Suppressor macrophage treated with lipopolysaccharide for 1 hour (primary cell): Measurements from ENCODE around the gene TMEM243.
"Not testable (repeated sequence)": the region's sequence is repeated elsewhere in the genome, so short reads cannot be mapped to it uniquely, and the experiment has no call there.

Experiments used
- DNase-seq, 3 donors: peaks; one replicate each; pipeline ENCODE4 v3.0.0-alpha.2; 2020 to 2022

Gene TMEM243

GRCh38 chr7:87210506-87210905, 9.0 kb downstream of the TMEM243 start:
- no peak for DNase-seq

- DNase-seq = no peak
Observed at GRCh38 chr7:87209295-87209924, 10.1 kb downstream of the TMEM243 start.

DNA sequence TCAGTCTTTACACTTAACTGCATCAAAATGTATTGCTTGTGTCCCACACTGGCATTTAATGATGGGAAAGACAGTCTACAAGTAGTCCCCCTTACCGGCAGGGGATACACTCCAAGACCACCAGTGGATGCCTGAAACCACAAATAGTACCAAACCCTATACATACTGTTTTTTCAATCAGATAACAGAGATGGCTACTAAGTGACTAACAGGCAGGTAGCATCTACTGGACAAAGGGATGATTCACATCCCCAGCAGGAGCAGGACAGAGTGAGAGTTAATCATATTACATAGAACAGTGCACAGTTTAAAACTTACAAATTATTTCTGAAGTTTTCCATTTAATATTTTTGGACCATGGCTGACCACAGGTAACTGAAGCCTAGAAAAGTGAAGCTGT, 13.2 kb downstream of the TMEM243 start:
- DNase-seq = no peak

- DNase-seq = not testable (repeated sequence)
Observed at GRCh38 chr7:87205701-87206100, 13.8 kb downstream of the TMEM243 start.

- no peak for DNase-seq
Observed at GRCh38 chr7:87204933-87205332, 14.6 kb downstream of the TMEM243 start.

GRCh38 chr7:87203929-87204328, 15.6 kb downstream of the TMEM243 start:
- DNase-seq = peak in 2 of 3 donors; percentile 12 to 40

- no peak for DNase-seq
Observed at GRCh38 chr7:87202705-87203104, 16.8 kb downstream of the TMEM243 start.

DNA sequence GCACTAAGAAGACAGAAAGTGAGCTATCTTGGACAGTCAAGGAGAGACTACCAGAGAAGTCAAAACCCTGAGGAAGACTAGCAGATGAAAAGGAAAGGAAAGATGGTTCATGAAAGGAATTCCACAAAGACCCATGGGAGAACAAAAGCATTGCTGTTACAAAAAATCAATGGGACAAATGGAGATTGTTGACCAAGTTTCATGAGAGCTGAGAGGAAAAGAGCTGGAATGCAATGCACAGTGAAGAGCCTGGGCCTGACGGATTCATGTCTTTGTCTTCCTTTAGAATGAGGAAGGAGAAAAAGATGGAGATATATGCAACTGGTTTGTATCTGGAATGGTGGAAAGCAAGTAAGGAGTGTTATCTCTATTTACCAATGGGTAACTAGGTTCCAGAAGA, 17.3 kb downstream of the TMEM243 start:
- no peak for DNase-seq

- DNase-seq = no peak
Observed at GRCh38 chr7:87199700-87200450, 19.7 kb downstream of the TMEM243 start.

DNA sequence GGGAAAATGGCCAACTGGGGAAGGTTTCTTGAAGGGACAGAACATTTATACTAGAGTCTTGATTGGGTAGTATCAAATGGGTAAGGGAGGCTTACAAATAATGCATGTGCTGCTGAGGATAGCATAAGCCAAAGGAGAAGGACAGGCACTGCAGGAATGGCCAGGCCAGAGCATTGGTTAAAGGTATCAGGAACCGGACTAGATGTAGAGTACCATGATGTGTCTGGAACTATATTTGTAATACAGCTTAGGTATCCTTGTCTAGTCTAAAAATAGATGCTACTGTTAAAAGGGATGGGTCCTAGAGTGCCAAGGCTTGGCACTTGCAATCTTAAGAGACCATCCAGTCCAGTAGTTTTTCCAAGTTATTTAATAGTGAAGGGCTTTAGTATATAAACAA, 20.3 kb downstream of the TMEM243 start:
- DNase-seq = no peak

- no peak for DNase-seq
Observed at GRCh38 chr7:87193912-87194311, 25.6 kb downstream of the TMEM243 start.

GRCh38 chr7:87192784-87193487, 26.6 kb downstream of the TMEM243 start:
- no peak for DNase-seq

DNA sequence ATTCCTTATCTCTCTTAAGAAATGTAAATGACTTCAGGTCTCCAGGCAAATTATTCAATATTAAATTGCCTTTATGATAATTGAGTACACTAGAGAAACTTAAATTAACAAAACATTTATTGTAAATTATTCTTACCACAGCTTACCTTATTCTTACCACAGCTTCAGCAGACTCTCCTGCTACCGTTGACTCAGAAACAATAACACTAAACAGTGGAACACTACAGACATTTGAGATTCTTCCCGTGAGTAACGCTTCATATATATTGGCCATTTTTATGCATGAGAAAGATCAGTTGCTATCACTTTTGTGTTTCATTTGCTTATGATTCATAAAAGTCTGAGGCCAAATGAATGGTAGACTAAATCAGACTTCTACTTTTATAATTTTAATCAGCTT, 28.7 kb downstream of the TMEM243 start:
- DNase-seq = no peak

- no peak for DNase-seq
Observed at GRCh38 chr7:87188930-87189329, 30.6 kb downstream of the TMEM243 start.

GRCh38 chr7:87187120-87187519, 32.4 kb downstream of the TMEM243 start:
- no peak for DNase-seq

DNA sequence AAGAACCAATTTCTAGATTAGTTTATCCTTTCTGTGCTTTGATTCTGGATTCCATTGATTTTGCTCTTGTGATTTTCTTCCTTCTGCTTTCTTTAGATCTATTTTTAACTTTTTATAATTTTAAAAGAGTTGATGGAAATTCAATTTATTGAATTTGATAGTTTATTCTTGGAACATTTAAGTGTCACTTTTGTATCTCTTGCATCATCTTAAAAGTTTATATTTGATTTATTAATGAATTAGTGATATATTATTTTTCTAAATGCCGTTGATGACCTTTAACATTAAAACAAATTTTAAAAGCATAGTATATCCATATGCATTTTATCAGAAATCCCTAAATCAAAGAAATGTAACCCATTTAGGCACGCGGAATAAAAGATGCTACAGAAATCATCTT, 40.4 kb downstream of the TMEM243 start:
- DNase-seq = no peak

DNA sequence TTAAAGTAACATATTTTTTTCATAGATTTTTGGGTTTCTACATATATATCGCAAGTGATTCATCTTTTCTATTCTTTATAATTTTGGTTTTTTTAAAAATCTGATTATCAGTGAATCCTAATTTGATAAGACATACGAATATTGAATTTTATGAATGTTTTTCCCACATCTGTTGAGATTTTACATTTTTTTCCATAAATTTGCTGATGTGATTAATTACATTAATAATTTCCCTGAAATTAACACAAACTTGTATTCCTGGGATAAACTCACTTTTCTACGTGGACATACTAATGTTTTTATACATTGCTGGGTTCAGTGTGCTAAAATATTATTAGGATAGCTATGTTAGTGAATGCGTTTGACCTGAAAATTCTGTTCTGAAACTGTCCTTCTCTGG, 41.2 kb downstream of the TMEM243 start:
- no peak for DNase-seq

- DNase-seq = no peak
Observed at GRCh38 chr7:87173471-87173870, 46.1 kb downstream of the TMEM243 start.

DNA sequence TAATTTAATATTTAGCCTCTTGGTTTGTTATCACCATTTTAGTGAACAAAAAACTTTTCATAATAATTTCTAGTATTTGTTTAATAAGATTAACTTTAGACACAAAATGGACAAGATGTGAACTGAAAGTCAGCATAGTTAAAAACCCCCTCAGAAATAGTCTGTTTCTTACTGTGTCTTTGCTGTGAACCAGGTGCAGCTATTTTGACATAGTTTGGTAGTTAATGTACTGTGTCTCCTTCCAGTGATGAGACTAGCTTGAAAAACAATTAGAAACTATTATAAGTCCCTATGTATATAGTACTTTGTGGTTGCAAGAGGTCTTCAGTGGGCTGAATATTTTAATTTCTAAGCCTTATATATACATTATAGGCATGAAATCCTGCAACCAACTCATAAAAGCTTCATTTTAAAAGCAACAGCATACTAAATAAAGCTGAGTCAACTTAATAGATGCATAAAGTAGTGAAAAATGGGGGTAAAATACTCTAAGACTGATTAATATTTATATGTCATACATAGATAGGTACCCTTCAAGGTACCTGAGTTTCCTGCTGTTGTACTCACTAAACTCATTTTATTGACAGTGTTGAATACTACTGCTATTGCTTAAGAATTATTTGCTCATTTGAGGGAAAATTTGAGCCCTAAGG, 48.1 kb downstream of the TMEM243 start:
- DNase-seq = no peak

DNA sequence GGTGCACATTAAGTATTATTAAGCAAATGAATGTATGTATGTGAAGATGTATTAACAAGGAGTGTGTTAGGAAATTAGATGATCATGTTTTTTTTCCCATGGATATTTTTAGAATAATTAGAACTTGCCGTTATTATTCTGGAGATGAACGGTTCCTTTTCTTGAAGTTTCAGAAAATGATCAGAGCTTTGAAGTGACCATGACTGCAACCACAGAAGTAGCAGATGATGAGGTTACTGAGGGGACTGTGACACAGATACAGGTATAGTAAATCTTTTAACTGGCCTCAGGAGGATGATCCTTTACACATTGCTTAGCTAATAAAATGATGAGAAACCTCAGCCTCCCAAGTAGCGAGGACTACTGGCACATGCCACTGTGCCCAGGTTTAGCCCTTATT, 48.7 kb downstream of the TMEM243 start:
- no peak for DNase-seq

DNA sequence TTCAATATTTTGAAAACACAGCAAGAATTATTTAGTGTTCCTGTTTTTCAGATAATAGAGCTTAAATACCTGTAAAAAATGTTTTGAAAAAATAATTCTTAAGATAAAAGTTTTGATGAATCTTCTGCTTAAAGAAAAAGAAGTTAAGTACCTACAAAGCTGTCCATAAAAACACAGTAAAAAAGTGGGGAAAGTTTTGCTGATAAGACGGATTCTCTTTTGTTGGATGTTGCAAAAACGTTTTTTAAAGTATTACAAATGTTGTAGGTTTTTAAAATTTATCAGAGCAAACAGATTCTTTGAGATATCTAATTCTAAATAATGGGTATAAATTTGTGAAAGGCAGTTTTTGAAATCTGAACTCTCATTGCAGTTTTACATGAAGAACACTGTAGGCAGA, 55.1 kb downstream of the TMEM243 start:
- DNase-seq = no peak

- DNase-seq = no peak
Observed at GRCh38 chr7:87159538-87159937, 60.0 kb downstream of the TMEM243 start.

- no peak for DNase-seq
Observed at GRCh38 chr7:87156709-87157108, 62.8 kb downstream of the TMEM243 start.

DNA sequence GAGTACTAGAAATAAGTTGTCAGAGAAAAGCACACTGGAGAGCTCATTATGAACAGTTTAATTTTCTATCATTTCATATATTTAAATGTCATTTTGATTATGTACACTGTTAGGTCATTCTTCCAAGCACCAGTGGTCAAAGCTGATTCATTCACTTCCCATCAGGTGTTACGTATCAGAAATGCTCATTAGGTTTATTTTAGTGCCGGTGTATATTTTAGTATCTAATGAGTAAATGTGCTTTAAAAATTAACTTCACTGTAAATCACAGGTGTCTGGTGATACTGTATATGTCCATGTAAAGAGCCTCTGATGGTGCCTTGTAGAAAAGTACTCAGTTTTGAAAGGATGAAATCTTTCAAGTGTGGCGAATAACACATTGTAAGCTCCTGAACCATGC, 63.7 kb downstream of the TMEM243 start:
- DNase-seq = no peak
